Measurements from ENCODE around the gene SHISA8.

The SHISA8 gene

DNA sequence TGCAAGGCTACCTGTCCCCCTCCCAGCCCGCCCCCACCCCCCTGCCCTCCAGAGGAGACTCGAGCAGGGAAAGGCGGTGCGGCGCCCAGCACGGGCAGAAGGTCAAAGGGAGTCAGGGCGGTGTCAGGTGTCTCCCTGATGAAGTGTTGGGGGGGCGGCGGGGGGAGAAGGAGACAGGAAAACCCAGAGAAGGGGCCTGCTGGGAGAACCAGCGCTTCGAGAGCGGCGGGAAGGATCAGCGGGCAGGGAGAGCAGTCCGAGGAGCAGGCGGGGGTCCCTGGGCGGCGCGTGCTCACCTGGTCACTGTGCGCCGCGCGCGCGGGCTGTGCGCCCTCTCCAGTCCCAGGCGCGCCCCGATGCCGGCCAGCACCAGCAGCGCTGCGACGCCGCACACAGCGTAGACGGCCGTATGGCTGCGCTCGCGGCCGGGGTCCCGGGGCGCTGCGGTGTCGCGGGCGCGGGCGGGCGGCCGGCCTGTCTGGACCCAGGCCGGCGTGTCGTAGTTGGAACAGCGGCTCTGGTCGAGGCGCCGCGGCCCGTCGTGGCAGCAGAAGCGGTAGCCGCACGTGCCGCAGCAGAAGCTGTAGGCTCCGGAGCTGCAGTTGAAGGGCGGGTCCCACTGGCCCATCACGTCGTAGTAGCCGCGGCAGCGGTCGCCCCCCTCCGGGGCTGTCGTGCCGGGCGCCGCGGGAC is 886 bp downstream of the SHISA8 start:
- DNase-seq (ENCODE audit: low read depth, low spot score) = no peak

GRCh38 chr22:41913040-41913719 is 1.7 kb downstream of the SHISA8 start:
- DNase-seq (ENCODE audit: low read depth, low spot score) = no peak

DNA sequence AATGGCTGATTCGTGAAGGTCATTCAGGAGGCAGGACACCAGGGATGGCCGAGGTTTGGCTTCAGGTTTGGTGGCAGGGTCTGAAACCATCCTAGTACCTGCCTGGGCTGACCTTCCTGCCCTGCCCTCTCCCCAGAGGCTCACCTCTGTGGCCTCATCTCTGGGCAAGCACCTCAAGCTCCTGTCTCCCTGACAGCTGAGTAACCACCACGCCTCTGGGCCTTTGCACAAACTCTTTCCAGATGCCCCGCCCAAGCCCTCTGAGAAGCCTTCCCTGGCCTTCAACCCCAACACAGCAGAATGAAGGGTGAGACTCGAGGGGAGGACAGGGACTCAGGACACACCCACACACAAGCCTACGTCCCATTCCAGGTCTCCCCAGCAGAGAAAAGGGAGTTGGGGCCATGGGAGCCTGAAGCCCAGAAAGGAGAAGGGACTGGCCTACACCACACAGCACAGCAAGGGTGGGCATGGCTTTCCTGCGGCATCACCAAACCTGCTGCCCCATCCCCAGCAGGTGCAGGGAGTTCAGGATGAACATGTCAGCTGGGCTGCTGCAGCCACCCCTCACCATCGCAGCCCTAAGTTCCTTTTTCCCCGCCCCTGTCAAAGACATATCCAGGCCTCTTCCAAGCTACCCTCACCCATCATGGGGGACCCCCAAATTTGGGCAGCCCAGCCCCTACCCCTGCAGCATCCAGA is 2.4 kb downstream of the SHISA8 start:
- no peak for DNase-seq (ENCODE audit: low read depth, low spot score)

GRCh38 chr22:41911001-41911611 is 3.8 kb downstream of the SHISA8 start:
- DNase-seq (ENCODE audit: low read depth, low spot score) = no peak

DNA sequence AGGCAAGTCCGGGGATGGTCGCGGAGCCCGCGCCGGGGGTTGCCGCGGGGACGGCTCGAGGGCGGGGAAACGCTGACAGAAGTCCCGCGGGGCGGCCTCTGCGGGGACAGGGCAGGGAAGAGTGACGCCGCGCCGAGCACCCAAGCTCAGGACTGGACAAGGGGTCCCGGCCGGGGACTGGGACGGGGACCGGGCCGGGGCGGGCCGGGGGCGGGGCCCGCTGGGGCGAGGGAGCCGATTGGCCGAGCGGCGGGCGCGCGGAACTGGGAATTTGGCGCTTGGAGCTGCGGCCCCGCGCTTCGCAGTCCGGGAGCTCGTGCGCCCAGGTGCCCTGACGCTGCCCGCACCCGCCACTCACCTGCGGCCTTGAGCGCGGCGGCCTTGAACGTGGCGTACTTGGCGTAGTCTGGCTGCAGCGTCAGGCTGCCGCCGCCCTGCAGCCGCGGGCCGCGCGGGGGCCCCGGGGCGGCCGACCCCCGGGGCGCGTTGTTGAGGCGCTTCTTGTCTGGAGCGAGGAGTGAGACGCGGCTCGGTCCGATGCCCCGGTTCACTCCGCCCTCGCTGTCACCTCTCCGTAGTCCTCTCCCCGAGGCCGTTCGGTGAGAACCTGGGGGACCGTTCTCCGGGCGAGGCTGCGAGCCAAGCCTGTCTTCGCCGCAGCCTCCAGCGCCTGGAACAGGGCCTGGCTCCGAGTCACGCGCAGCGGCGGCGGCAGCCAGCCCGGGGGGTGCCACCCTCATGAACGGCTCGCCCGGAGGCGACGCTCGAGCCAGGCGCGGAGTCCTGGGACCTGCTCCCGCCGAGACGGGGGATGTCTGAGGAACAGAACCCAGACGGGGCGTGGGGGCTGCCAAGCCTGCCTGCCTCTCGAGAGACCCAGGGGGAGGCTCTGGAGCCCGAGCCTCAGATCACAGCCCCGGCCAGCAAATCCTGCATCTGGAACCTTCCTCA is 4.5 kb downstream of the SHISA8 start:
- DNase-seq (ENCODE audit: low read depth, low spot score) = no peak

- DNase-seq (ENCODE audit: low read depth, low spot score) = no peak
Measured at GRCh38 chr22:41909310-41910049, 5.4 kb downstream of the SHISA8 start.

- no peak for DNase-seq (ENCODE audit: low read depth, low spot score)
Measured at GRCh38 chr22:41908411-41909309, 6.2 kb downstream of the SHISA8 start.

DNA sequence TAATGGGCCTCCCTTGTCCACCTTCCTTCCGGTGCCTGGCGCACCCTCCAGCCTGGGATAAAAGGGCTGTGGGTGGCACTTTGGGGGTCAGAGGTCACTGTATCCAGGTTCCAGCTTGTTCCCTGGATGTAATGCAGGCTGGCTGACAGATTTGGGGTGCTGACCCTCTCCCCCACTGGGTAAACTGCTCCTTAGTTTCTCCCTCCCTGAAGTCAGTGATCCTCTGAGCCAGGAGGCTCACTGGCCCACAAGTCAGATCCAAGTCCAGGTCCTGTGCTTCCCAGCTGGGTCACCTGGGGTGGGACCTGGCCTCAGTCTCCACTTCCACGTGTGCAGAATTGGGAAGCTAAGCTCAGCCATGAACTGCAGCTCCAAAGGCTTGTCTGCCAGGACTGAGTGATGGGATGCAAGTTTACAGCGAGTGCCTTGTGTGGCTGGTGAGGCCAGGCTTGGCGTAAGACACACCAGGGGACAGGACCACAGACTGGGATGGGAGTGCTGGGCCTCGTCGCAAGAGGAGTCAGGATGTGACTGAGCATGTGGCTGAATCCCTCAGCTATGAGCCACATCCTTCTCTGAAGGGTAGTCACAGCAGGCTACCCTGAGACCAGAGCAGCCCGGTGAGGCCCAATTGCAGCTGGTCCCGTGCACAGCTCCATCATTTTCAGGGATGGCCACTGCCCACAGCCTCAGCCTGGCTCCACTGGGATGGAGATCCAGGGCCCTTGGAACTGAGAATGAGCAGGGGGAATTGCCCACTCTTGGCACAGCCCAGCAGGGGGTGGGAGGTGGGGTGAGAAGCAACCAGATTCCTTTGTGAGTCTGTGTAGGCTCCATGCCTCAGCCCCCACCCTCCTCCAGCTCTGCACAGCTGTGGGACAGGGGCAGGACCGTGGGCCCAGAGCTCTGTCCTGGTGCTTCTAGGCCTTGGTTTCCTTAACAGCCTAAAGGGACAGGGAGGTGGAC is 7.2 kb downstream of the SHISA8 start:
- no peak for DNase-seq (ENCODE audit: low read depth, low spot score)

DNA sequence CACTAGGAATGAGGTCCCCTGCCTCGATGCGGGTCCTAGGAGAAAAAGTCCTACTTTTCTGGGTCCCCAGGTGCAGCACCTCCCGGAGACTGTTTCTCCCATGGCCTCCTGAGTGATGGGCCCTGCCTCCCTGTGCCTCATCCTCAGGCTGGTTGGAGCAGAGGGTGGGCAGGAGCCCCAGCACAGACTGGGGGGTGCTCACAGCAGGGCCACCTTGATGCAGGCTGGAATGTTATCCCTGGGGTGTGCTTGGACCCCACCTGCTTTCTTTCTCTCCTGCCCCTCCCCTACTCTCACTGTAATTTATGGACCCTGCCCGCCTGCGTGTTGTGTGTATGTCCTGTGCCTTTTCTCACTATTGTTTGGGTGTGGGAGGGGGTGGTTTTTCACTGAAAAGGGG is 8.1 kb downstream of the SHISA8 start:
- no peak for DNase-seq (ENCODE audit: low read depth, low spot score)

- no peak for DNase-seq (ENCODE audit: low read depth, low spot score)
Measured at GRCh38 chr22:41905411-41906202, 9.3 kb downstream of the SHISA8 start.

DNA sequence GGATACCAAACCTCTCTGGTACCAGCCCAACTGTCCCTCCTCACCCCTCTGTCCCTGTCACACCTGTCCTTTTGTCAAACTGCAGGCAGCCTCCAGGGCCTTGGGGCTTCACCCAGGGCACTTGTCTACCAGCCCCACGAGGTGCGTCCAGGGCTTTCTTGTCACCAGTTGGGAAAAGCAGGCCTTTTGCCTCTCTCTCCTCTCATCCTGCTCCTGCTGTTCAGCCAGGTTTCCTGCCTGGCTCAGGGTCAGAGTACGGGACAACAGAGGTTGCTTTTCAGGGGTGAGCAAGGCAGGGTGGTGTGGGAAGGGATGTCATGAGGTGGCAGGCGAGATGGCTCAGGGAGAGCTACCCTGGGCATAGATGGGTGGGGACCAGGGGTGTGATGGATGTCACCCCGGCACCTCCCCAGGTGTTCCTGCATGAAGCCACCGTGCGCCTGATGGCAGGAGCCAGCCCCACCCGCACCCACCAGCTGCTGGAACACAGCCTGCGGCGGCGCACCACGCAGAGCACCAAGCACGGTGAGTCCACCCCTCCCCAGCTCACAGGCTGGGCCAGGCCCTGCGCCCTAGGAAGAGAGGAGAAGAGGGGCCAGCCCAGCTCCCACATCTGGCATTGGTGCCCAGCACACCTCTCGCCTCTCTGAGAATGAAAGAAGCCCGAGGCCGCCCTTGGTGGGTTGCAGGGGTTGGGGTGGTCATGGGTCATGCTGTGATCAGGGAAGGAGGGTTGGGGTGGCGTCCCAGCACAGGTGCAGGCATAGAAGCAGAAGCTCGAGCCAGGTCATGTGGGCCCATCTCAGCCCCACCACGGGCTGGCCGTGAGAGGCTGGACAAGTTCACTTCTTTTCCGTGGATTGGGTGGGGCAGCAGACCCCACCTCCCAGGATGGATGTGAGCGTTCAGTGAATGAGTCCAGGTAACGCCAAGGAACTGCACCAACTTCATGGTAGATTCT is 10.1 kb downstream of the SHISA8 start:
- DNase-seq (ENCODE audit: low read depth, low spot score) = no peak

DNA sequence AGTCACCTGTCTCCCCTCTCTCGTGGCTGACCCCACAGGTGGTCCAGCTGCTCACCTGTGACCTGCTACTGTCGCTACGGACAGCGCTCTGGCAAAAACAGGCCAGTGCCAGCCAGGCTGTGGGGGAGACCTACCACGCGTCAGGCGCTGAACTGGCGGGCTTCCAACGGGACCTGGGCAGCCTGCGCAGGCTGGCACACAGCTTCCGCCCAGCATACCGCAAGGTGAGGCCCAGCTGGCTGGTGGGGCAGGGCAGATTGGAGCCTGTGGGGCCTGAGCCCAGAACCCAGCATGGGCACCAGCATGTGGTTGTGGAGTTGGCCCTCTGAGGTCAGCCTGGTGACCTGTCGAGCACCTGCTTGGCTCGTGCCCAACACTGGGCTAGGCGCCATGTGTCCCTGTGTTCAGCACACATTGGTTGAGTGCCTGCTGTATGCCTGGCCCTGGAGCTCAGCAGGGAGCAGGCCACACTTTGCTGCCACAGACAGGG is 11.9 kb downstream of the SHISA8 start:
- DNase-seq (ENCODE audit: low read depth, low spot score) = no peak

- no peak for DNase-seq (ENCODE audit: low read depth, low spot score)
Measured at GRCh38 chr22:41902016-41902415, 12.9 kb downstream of the SHISA8 start.

DNA sequence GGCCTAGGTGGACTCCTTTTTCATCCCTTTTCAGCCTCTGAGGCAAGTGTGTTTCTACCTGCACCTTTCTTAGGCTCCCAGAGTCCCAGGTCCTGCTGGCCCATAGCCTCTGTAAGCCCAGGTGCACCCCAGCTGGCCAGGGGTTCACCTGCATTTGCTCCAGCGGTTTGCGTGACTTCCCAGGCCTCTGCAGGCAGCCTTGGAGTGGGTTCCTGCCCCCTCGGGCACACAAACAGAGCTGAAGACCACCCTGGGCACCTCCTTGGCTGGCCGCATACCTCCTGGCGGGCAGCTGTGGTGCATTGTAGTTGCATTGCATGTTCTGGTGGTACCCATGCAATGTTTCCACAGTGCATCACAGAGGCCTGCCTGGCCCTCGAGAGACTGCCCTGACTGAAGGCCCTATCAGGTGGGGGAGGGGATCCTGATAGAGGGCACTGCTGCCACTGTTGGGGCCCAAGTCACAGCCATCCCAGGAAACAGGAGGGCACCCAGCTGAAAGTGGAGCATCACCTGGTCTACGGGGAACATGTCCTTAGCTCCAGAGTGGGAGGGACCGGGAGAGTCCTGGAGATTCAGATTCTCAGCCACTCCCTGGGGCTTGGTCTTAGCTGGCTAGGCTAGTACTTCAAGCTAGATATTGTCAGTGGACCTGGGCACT is 14.1 kb downstream of the SHISA8 start:
- DNase-seq (ENCODE audit: low read depth, low spot score) = no peak

DNA sequence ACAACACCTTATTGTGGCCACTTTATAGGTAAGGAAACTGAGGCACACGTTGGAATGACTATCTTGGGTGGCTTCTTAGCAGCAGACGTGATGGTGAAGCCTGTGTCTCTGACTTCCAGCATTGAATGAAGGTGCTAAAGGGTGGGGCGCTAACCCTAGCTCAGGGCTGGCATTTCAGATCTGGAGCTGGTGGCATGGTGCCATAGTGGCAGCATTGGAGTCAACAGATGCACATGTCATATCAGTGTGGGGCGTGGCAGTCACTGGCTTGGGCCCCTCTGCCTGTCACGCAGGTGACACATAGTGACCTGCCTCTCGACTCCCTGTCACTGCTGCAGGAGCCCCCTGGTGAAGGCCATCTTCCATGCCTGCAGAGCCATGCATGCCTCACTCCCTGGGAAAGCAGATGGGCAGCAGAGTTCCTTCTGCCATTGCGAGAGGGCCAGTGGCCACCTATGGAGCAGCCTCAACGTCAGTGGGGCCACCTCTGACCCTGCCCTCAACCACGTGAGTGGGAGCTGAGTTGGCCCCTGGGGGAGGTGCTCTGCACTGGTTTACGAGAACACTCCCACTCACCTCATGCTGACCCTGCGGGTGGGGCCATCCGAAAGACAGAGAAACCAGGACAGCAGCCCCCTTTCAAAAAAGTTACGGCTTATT is 14.8 kb downstream of the SHISA8 start:
- no peak for DNase-seq (ENCODE audit: low read depth, low spot score)

All from iPS DF 19.7 (cell line).